HG03439 (cell line): ENCODE measurements around the gene MAN1A2.
"Not testable (repeated sequence)": the region's sequence is repeated elsewhere in the genome, so short reads cannot be mapped to it uniquely, and the experiment has no call there.

Experiments
- ATAC-seq: cut with Tn5 transposase; IDR thresholded peaks from one replicate; pipeline ENCODE4 v1.9.1; 2021; ENCODE audit warnings: mild to moderate bottlenecking, moderate library complexity; ENCODE audit not compliant: unreplicated experiment

MAN1A2 gene

GRCh38 chr1:117555806-117556205, 188.6 kb downstream of the MAN1A2 start:
- ATAC-seq: no peak

GRCh38 chr1:117556341-117556740, 189.1 kb downstream of the MAN1A2 start:
- ATAC-seq: no peak

- no peak for ATAC-seq
These were observed 189.7 kb downstream of the MAN1A2 start for GRCh38 chr1:117556976-117557375.

- ATAC-seq: not testable (repeated sequence)
These were observed 191.2 kb downstream of the MAN1A2 start for GRCh38 chr1:117558451-117558850.

- ATAC-seq: no peak
These were observed 191.9 kb downstream of the MAN1A2 start for GRCh38 chr1:117559139-117559538.

- ATAC-seq: no peak
These were observed 192.7 kb downstream of the MAN1A2 start for GRCh38 chr1:117559985-117560384.

- no peak for ATAC-seq
These were observed 193.8 kb downstream of the MAN1A2 start for GRCh38 chr1:117561071-117561470.

- no peak for ATAC-seq
These were observed 194.3 kb downstream of the MAN1A2 start for GRCh38 chr1:117561551-117561950.

- ATAC-seq: no peak
These were observed 195.6 kb downstream of the MAN1A2 start for GRCh38 chr1:117562581-117563491.

- no peak for ATAC-seq
These were observed 196.2 kb downstream of the MAN1A2 start for GRCh38 chr1:117563492-117563875.

GRCh38 chr1:117564227-117565075, 197.2 kb downstream of the MAN1A2 start:
- ATAC-seq: no peak

GRCh38 chr1:117565076-117565556, 197.9 kb downstream of the MAN1A2 start:
- ATAC-seq: no peak

- ATAC-seq: no peak
These were observed 198.7 kb downstream of the MAN1A2 start for GRCh38 chr1:117565745-117566455.

- no peak for ATAC-seq
These were observed 199.3 kb downstream of the MAN1A2 start for GRCh38 chr1:117566556-117566955.

GRCh38 chr1:117567435-117567834, 200.2 kb downstream of the MAN1A2 start:
- no peak for ATAC-seq

GRCh38 chr1:117567976-117568375, 200.7 kb downstream of the MAN1A2 start:
- ATAC-seq: no peak

GRCh38 chr1:117568999-117569398, 201.8 kb downstream of the MAN1A2 start:
- ATAC-seq: no peak

- ATAC-seq: no peak
These were observed 202.6 kb downstream of the MAN1A2 start for GRCh38 chr1:117569856-117570255.

- ATAC-seq: no peak
These were observed 203.8 kb downstream of the MAN1A2 start for GRCh38 chr1:117570988-117571409.

- no peak for ATAC-seq
These were observed 204.2 kb downstream of the MAN1A2 start for GRCh38 chr1:117571496-117571895.

- ATAC-seq: no peak
These were observed 205.3 kb downstream of the MAN1A2 start for GRCh38 chr1:117572546-117572945.
